ENCODE results near the gene ZNF586. TPM values are rescaled to one million over a fixed set of nuclear protein-coding genes. Genes with fewer than 3 reads are reported as not detected.

ZNF586 gene
- total RNA-seq (2022; extraction: Qiagen RNA extraction): 5.9 to 7.1 TPM (median 6.3 TPM) in 5 replicates

GRCh38 chr19:57769345-57770131, at the start of gene ZNF586:
TSS of gene ZNF586 (plus strand) at chr19:57769676. CDS start at chr19:57769843, 167 bp downstream.

GRCh38 chr19:57746580-57747471, 22.6 kb upstream of the ZNF586 start, which contains the start of gene ZNF776:
TSS of gene ZNF776 (plus strand) at chr19:57746815. CDS start at chr19:57747059, 244 bp downstream.

GRCh38 chr19:57814505-57815246, 45.2 kb downstream of the ZNF586 start, which contains the start of gene ZNF552:
TSS of gene ZNF552 (minus strand) at chr19:57814913. CDS start at chr19:57814743, 170 bp downstream.

GRCh38 chr19:57830071-57830602, 60.7 kb downstream of the ZNF586 start, which contains the start of gene ZNF587B:
TSS of gene ZNF587B (plus strand) at chr19:57830299. CDS start at chr19:57830529, 230 bp downstream.

Other genes with a start within 250 kb of the ZNF586 start
- 1.5 to 1.9 TPM (median 1.7 TPM) in 5 replicates for gene ZNF549, start 242.3 kb upstream of the ZNF586 start, total RNA-seq (2022; extraction: Qiagen RNA extraction)
- gene ZNF550, start 209.8 kb upstream of the ZNF586 start, total RNA-seq (2022; extraction: Qiagen RNA extraction): 2.8 to 4.1 TPM (median 3.8 TPM) in 5 replicates
- 3.5 to 4.3 TPM (median 4.3 TPM) in 5 replicates for gene ZNF416, start 190.8 kb upstream of the ZNF586 start, total RNA-seq (2022; extraction: Qiagen RNA extraction)
- not detected in 5 replicates for gene ZIK1, start 185.5 kb upstream of the ZNF586 start, total RNA-seq (2022; extraction: Qiagen RNA extraction)
- gene ZNF530, start 169.8 kb upstream of the ZNF586 start, total RNA-seq (2022; extraction: Qiagen RNA extraction): 4.3 to 5.7 TPM (median 4.9 TPM) in 5 replicates
- 6.9 to 10.2 TPM (median 8.7 TPM) in 5 replicates for gene ZNF134, start 155.4 kb upstream of the ZNF586 start, total RNA-seq (2022; extraction: Qiagen RNA extraction)
- gene ZNF211, start 136.5 kb upstream of the ZNF586 start, total RNA-seq (2022; extraction: Qiagen RNA extraction): 5.4 to 6.8 TPM (median 5.9 TPM) in 5 replicates
- gene ZSCAN4, start 100.7 kb upstream of the ZNF586 start, total RNA-seq (2022; extraction: Qiagen RNA extraction): not detected in 5 replicates
- gene ZNF551, start 87.7 kb upstream of the ZNF586 start, total RNA-seq (2022; extraction: Qiagen RNA extraction): 4.6 to 5.8 TPM (median 5.1 TPM) in 5 replicates
- not detected in 5 replicates for gene ZNF154, start 60.5 kb upstream of the ZNF586 start, total RNA-seq (2022; extraction: Qiagen RNA extraction)
- 0.89 to 1.0 TPM (median 0.92 TPM) in 5 replicates for gene ZNF671, start 42.1 kb upstream of the ZNF586 start, total RNA-seq (2022; extraction: Qiagen RNA extraction)
- 4.6 to 6.6 TPM (median 5.4 TPM) in 5 replicates for gene ZNF776, start 22.9 kb upstream of the ZNF586 start, total RNA-seq (2022; extraction: Qiagen RNA extraction)
- gene ZNF552, start 45.2 kb downstream of the ZNF586 start, total RNA-seq (2022; extraction: Qiagen RNA extraction): 4.6 to 5.5 TPM (median 5.2 TPM) in 5 replicates
- gene ZNF587B, start 60.6 kb downstream of the ZNF586 start, total RNA-seq (2022; extraction: Qiagen RNA extraction): 6.8 to 8.7 TPM (median 7.9 TPM) in 5 replicates
- 6.1 to 7.8 TPM (median 6.4 TPM) in 5 replicates for gene ZNF587, start 80.2 kb downstream of the ZNF586 start, total RNA-seq (2022; extraction: Qiagen RNA extraction)
- 1.6 to 3.3 TPM (median 2.4 TPM) in 5 replicates for gene ZNF814, start 119.4 kb downstream of the ZNF586 start, total RNA-seq (2022; extraction: Qiagen RNA extraction)
- gene ZNF417, start 146.9 kb downstream of the ZNF586 start, total RNA-seq (2022; extraction: Qiagen RNA extraction): 3.6 to 5.2 TPM (median 4.0 TPM) in 5 replicates
- gene ZNF418, start 165.7 kb downstream of the ZNF586 start, total RNA-seq (2022; extraction: Qiagen RNA extraction): 0.76 to 1.3 TPM (median 1.0 TPM) in 5 replicates
- gene ZNF256, start 178.0 kb downstream of the ZNF586 start, total RNA-seq (2022; extraction: Qiagen RNA extraction): 0.97 to 1.3 TPM (median 1.1 TPM) in 5 replicates
- gene C19orf18, start 204.9 kb downstream of the ZNF586 start, total RNA-seq (2022; extraction: Qiagen RNA extraction): 0.10 TPM in 1 of 5 replicates, not detected in the others
- 1.9 to 3.3 TPM (median 2.4 TPM) in 5 replicates for gene ZNF606, start 233.1 kb downstream of the ZNF586 start, total RNA-seq (2022; extraction: Qiagen RNA extraction)